Measurements from ENCODE around the gene DLD.

- TF ChIP-seq POLR2A (IDR thresholded peaks at IDR 0.05): no peak
- no peak for TF ChIP-seq CTCF (IDR thresholded peaks at IDR 0.05)
Measured at GRCh38 chr7:107858280-107858679, 32.7 kb upstream of the DLD start.
